ENCODE results near the gene ATP13A3.

GRCh38 chr3:194401868-194402329, 84.9 kb downstream of the ATP13A3 start:
- TF ChIP-seq CTCF (IDR thresholded peaks at IDR 0.05; ENCODE audit: low read depth, low read length, missing input control) (no peak), EGR1 (IDR thresholded peaks at IDR 0.05; ENCODE audit: low read depth in 2 of 2) (no peak), SP1 (IDR thresholded peaks at IDR 0.05) (no peak), MAX (IDR thresholded peaks at IDR 0.05) (no peak)
